ENCODE measurements around the gene EI24. TPM values are rescaled to one million over a fixed set of nuclear protein-coding genes. Genes with fewer than 3 reads are reported as not detected.

EI24 gene
- polyA plus RNA-seq, 1 of the 3 experiments (the other 2 are of a cell fraction), result 85.5 TPM

DNA sequence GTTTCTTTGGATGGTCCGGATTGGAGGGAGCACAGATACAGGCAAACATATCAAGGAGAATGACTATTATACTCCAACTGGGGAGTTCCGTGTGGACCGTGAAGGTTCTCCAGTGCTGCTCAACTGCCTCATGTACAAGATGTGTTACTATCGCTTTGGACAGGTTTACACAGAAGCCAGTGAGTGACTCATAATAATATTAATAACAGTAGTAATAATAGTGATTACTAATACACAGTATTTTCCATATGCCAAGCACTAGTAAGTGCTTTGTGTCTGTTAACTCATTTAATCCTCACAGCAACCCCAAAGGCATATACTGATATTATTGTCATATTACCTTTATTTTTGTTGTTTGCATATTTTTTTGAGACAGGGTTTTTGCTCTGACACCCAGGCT is 49.1 kb downstream of the EI24 start:
- Histone ChIP-seq H3K9me2 (no peaks in the 10 kb centered on the region), H2AFZ (ENCODE audit: low read depth) (no peak overlapping the region), H3K27ac (ENCODE audit: low read depth in 2 of 2, low read length in 1 of 2) (no peak overlapping the region), H3K79me2 (ENCODE audit: insufficient read depth) (no peaks in the 10 kb centered on the region; the same call in 1 of the 2 replicates), H3K4me3 (ENCODE audit: low read depth in 2 of 2, low read length in 1 of 2) (no peak overlapping the region), H3K36me3 (replicated peaks in 1 of 2; ENCODE audit: control insufficient read depth in 1 of 2, insufficient read depth in 2 of 2, low read length in 1 of 2) (peaks cover 71 to 88% of the 10 kb centered on the region in 2 experiments), H3F3A (replicated peaks; ENCODE audit: insufficient read depth) (peaks cover 48% of the 10 kb centered on the region), H3K27me3 (ENCODE audit: insufficient read depth) (no peaks in the 10 kb centered on the region), H3K4me1 (ENCODE audit: control insufficient read depth in 1 of 2, insufficient read depth in 2 of 2, low read depth in 1 of 2, low read length in 1 of 2) (no peaks in the 10 kb centered on the region; a peak in 1 of 4 replicates), H3K9ac (no peak overlapping the region), H4K20me1 (ENCODE audit: insufficient read depth) (no peaks in the 10 kb centered on the region), H3K9me3 (no peaks in the 10 kb centered on the region), H3K4me2 (no peak overlapping the region)
- POLR2A ChIA-PET, result no interaction called here
- WGBS (ENCODE audit: low lambda C conversion rate), result 92% methylated on average over 4 of the region's 4 CpGs
- CTCF ChIA-PET, result no interaction called here
- no peak for DNase-seq
- no peak for TF ChIP-seq JUND (IDR thresholded peaks at IDR 0.05)
- TF ChIP-seq, protein P1, sequence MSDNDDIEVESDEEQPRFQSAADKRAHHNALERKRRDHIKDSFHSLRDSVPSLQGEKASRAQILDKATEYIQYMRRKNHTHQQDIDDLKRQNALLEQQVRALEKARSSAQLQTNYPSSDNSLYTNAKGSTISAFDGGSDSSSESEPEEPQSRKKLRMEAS (IDR thresholded peaks at IDR 0.05; ENCODE audit: low read depth), result no peak
- TF ChIP-seq NRF1 (IDR thresholded peaks at IDR 0.05; ENCODE audit: low read depth, low read length), result no peak
- no peak for TF ChIP-seq RXRA (IDR thresholded peaks at IDR 0.05; ENCODE audit: borderline replicate concordance, low read depth)
- TF ChIP-seq REST (IDR thresholded peaks at IDR 0.05; ENCODE audit: low read depth, low read length), result no peak
- TF ChIP-seq EP300 (IDR thresholded peaks at IDR 0.05; ENCODE audit: borderline replicate concordance in 1 of 2, low read depth in 1 of 2, low read length in 1 of 2), result no peak
- TF ChIP-seq NFIC (IDR thresholded peaks at IDR 0.05; ENCODE audit: borderline replicate concordance), result no peak
- no peak for TF ChIP-seq IRF3 (IDR thresholded peaks at IDR 0.05; ENCODE audit: low read depth, low read length)
- no peak for TF ChIP-seq YY1 (IDR thresholded peaks at IDR 0.05; ENCODE audit: low read depth)
- TF ChIP-seq TCF12 (IDR thresholded peaks at IDR 0.05), result no peak

DNA sequence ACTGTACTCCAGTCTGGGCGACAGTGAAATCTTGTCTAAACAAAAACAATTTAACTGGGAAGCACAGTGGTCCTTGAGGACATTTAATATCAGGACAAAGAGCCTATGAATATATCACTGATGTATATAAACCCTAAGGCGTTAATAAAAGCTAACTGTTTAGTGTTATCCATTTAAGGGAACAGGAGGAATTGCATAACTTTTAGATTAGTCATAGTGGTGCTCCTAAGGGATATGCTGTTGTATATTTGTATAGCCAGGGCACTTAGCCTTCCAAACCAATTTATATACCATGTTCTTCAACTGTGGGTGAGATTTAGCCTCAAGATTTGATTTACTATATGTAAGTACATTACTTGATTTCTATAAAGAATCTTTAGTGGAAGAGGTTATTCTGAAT is 52.7 kb downstream of the EI24 start:
- 0 out of 2 replicates have a peak, but pooled peaks have one; percentile 28 for TF ChIP-seq JUND (IDR thresholded peaks at IDR 0.05)
- no peak for TF ChIP-seq IRF3 (IDR thresholded peaks at IDR 0.05; ENCODE audit: low read depth, low read length)
- no peak for TF ChIP-seq NFIC (IDR thresholded peaks at IDR 0.05; ENCODE audit: borderline replicate concordance)
- no peak for TF ChIP-seq CHD2 (IDR thresholded peaks at IDR 0.05; ENCODE audit: low read length, partially characterized antibody)
- TF ChIP-seq POLR2AphosphoS5 (IDR thresholded peaks at IDR 0.05; ENCODE audit: low read depth, low read length), result no peak
- TF ChIP-seq NRF1 (IDR thresholded peaks at IDR 0.05; ENCODE audit: low read depth, low read length), result no peak
- no peak for TF ChIP-seq YY1 (IDR thresholded peaks at IDR 0.05; ENCODE audit: low read depth)
- TF ChIP-seq FOSL2 (IDR thresholded peaks at IDR 0.05; ENCODE audit: borderline replicate concordance, low read depth), result no peak
- H2AFZ ChIP-seq (ENCODE audit: low read depth), result no peak overlapping the region
- DNase-seq, result no peak
- peaks cover 14% of the 10 kb centered on the region for H3K79me2 ChIP-seq (ENCODE audit: insufficient read depth)
- H3F3A ChIP-seq (replicated peaks; ENCODE audit: insufficient read depth), result peaks cover 70% of the 10 kb centered on the region
- POLR2A ChIA-PET, result no interaction called here
- CTCF ChIA-PET, result no interaction called here
- no peak overlapping the region for H3K4me2 ChIP-seq
- H3K9ac ChIP-seq, result no peak overlapping the region
- no peak overlapping the region for H3K4me3 ChIP-seq (ENCODE audit: low read depth in 2 of 2, low read length in 1 of 2)
- no peaks in the 10 kb centered on the region for H3K9me2 ChIP-seq
- no peaks in the 10 kb centered on the region for H3K9me3 ChIP-seq
- H3K36me3 ChIP-seq (replicated peaks in 1 of 2; ENCODE audit: control insufficient read depth in 1 of 2, insufficient read depth in 2 of 2, low read length in 1 of 2), result peaks cover 44 to 61% of the 10 kb centered on the region in 2 experiments
- H3K27me3 ChIP-seq (ENCODE audit: insufficient read depth), result no peaks in the 10 kb centered on the region
- WGBS (ENCODE audit: low lambda C conversion rate), result 61% methylated on average over 2 of the region's 2 CpGs
- no peaks in the 10 kb centered on the region for H4K20me1 ChIP-seq (ENCODE audit: insufficient read depth)
- no peak overlapping the region for H3K27ac ChIP-seq (ENCODE audit: low read depth in 2 of 2, low read length in 1 of 2)
- H3K4me1 ChIP-seq (ENCODE audit: control insufficient read depth in 1 of 2, insufficient read depth in 2 of 2, low read depth in 1 of 2, low read length in 1 of 2), result peaks cover 0 to 7% of the 10 kb centered on the region in 2 experiments; a peak in 3 of 4 replicates

Measured in SK-N-SH (cell line).